ENCODE data around the gene KAZALD1.

DNA sequence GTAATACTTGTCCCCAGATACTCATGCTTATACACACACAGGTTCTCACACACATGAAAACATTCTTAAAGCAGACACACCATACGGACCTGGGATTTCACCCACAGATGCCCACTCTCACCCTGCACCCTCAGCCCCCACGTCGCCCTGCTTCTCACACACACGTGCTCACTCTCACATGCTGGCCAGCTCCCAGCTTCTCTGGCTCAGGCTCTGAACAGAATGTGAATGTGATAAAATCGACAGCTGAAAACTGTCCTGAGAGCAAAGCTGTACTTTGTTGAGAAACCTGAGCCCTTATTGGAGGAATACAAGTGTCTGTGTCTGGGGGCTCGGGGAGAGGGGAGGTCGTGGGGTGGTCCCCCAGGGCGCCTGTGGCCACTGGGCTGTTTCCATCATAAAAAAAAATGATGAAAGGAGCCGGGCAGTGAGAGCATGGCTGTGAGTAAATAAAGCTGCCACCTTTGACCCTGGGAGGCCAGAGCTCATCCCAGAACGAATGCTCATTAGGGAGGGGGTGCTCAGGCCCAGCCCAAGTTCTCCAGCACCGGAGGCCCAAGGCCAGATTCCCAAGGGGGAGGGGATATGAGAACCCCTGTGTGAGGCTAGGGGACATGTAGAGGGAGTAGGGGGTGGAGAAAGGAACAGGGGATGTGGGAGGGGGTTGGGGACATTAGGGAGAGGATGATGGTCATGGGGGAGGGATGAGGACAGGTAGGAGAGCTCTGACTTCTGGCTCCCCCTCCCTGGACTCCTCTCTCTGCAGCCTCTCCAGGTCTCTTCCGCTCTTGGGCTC is 51.2 kb downstream of the KAZALD1 start:
- TF ChIP-seq RAD21 (IDR thresholded peaks at IDR 0.05; ENCODE audit: low read depth) (no peak), YY1 (IDR thresholded peaks at IDR 0.05; ENCODE audit: low read depth) (no peak), NFIC (IDR thresholded peaks at IDR 0.05) (no peak), CEBPB (IDR thresholded peaks at IDR 0.05) (no peak), EP300 (IDR thresholded peaks at IDR 0.05; ENCODE audit: borderline replicate concordance) (no peak), CREB1 (IDR thresholded peaks at IDR 0.05; ENCODE audit: low read depth) (no peak), ZBTB7A (IDR thresholded peaks at IDR 0.05; ENCODE audit: low read depth) (no peak)
- TF ChIP-seq, protein P1, sequence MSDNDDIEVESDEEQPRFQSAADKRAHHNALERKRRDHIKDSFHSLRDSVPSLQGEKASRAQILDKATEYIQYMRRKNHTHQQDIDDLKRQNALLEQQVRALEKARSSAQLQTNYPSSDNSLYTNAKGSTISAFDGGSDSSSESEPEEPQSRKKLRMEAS (IDR thresholded peaks at IDR 0.05): no peak
- TF ChIP-seq, protein P2, sequence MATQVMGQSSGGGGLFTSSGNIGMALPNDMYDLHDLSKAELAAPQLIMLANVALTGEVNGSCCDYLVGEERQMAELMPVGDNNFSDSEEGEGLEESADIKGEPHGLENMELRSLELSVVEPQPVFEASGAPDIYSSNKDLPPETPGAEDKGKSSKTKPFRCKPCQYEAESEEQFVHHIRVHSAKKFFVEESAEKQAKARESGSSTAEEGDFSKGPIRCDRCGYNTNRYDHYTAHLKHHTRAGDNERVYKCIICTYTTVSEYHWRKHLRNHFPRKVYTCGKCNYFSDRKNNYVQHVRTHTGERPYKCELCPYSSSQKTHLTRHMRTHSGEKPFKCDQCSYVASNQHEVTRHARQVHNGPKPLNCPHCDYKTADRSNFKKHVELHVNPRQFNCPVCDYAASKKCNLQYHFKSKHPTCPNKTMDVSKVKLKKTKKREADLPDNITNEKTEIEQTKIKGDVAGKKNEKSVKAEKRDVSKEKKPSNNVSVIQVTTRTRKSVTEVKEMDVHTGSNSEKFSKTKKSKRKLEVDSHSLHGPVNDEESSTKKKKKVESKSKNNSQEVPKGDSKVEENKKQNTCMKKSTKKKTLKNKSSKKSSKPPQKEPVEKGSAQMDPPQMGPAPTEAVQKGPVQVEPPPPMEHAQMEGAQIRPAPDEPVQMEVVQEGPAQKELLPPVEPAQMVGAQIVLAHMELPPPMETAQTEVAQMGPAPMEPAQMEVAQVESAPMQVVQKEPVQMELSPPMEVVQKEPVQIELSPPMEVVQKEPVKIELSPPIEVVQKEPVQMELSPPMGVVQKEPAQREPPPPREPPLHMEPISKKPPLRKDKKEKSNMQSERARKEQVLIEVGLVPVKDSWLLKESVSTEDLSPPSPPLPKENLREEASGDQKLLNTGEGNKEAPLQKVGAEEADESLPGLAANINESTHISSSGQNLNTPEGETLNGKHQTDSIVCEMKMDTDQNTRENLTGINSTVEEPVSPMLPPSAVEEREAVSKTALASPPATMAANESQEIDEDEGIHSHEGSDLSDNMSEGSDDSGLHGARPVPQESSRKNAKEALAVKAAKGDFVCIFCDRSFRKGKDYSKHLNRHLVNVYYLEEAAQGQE (IDR thresholded peaks at IDR 0.05; ENCODE audit: low read depth): no peak
- TF ChIP-seq, protein P3, sequence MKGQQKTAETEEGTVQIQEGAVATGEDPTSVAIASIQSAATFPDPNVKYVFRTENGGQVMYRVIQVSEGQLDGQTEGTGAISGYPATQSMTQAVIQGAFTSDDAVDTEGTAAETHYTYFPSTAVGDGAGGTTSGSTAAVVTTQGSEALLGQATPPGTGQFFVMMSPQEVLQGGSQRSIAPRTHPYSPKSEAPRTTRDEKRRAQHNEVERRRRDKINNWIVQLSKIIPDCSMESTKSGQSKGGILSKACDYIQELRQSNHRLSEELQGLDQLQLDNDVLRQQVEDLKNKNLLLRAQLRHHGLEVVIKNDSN (IDR thresholded peaks at IDR 0.05): no peak

All from Ishikawa (cell line).